Measurements from ENCODE around the gene ELAVL3. TPM values are rescaled to one million over a fixed set of nuclear protein-coding genes. Genes with fewer than 3 reads are reported as not detected.

ELAVL3 gene
- polyA plus RNA-seq, 2 of the 4 experiments (the other 2 are of a cell fraction) = 0.01 TPM; not detected in 1

GRCh38 chr19:11482384-11483050, 1.7 kb upstream of the ELAVL3 start:
- H3K4me3 ChIP-seq = peak overlapping the region; percentile 64
- peak; percentile 75 to 84 for DNase-seq (ENCODE audit: low read depth in 1 of 2, low spot score in 1 of 2)
- no peaks in the 10 kb centered on the region for H3K9me3 ChIP-seq
- peak overlapping the region; percentile 97 for H3K4me2 ChIP-seq
- H3K27ac ChIP-seq = peak overlapping the region; percentile 81 to 91
- WGBS (ENCODE audit: missing lambda C conversion rate) = 12% methylated on average over 8 of the region's 58 CpGs
- ATAC-seq = peak; percentile 69 to 86
- POLR2A ChIA-PET = interaction anchor here (1.0 to 1.6 kb wide), 4 partner anchors 100 to 142 kb away, joined by 3 to 10 read pairs (median 6); partner anchors contain the start of gene SWSAP1
- no peak for FAIRE-seq
- CTCF ChIA-PET = interaction anchor here (0.5 to 3.6 kb wide), 65 partner anchors 8 to 449 kb away, joined by 3 to 50 read pairs (median 4); partner anchors contain the start of genes EPOR, ODAD3, SWSAP1 and TSPAN16
- 0 out of 3 replicates have a peak, but pooled peaks cover 3% of the 10 kb centered on the region for H3K4me1 ChIP-seq
- TF ChIP-seq SMC3 (IDR thresholded peaks at IDR 0.05) = peak; percentile 75
- no peak for TF ChIP-seq CHD2 (IDR thresholded peaks at IDR 0.05; ENCODE audit: low read length, partially characterized antibody)
- TF ChIP-seq PHF8 (IDR thresholded peaks at IDR 0.05; ENCODE audit: borderline replicate concordance, low read depth) = no peak
- peak; percentile 60 for TF ChIP-seq ZFP36 (IDR thresholded peaks at IDR 0.05; ENCODE audit: borderline replicate concordance, partially characterized antibody)
- TF ChIP-seq HDAC2 (IDR thresholded peaks at IDR 0.05) = peak; percentile 65; the same call in 1 of the 2 replicates
- no peak for TF ChIP-seq CHD4 (IDR thresholded peaks at IDR 0.05; ENCODE audit: borderline replicate concordance)
- TF ChIP-seq HOXB5 (CRISPR knock-in tag; IDR thresholded peaks at IDR 0.05) = peak; percentile 71
- no peak for TF ChIP-seq CBX8 (IDR thresholded peaks at IDR 0.05)
- TF ChIP-seq NPAS2 (CRISPR knock-in tag; IDR thresholded peaks at IDR 0.05; ENCODE audit: borderline replicate concordance) = peak; percentile 98
- TF ChIP-seq, protein P1, sequence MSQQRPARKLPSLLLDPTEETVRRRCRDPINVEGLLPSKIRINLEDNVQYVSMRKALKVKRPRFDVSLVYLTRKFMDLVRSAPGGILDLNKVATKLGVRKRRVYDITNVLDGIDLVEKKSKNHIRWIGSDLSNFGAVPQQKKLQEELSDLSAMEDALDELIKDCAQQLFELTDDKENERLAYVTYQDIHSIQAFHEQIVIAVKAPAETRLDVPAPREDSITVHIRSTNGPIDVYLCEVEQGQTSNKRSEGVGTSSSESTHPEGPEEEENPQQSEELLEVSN (IDR thresholded peaks at IDR 0.05; ENCODE audit: borderline replicate concordance, low read depth) = peak; percentile 95
- TF ChIP-seq ESRRA (IDR thresholded peaks at IDR 0.05; ENCODE audit: borderline replicate concordance, low read length) = no peak
- no peak for TF ChIP-seq RARB (CRISPR knock-in tag; IDR thresholded peaks at IDR 0.05)
- TF ChIP-seq USF2 (IDR thresholded peaks at IDR 0.05) = peak; percentile 93
- TF ChIP-seq NR3C1 (IDR thresholded peaks at IDR 0.05) = no peak
- peak; percentile 44; the same call in 1 of the 2 replicates for TF ChIP-seq PBX3 (IDR thresholded peaks at IDR 0.05)
- TF ChIP-seq RFX5 (IDR thresholded peaks at IDR 0.05) = no peak
- peak; percentile 80; the same call in 1 of the 2 replicates for TF ChIP-seq RNF2 (IDR thresholded peaks at IDR 0.05; ENCODE audit: borderline replicate concordance, low read depth)
- peak; percentile 98 for TF ChIP-seq MAX (IDR thresholded peaks at IDR 0.05)
- TF ChIP-seq ZSCAN20 (CRISPR knock-in tag; IDR thresholded peaks at IDR 0.05) = no peak
- TF ChIP-seq POLR2AphosphoS2 (conservative IDR thresholded peaks at IDR 0.05; ENCODE audit: low read length) = no peak
- peak in 1 of 2 experiments; percentile 72; a peak in 3 of 5 replicates for TF ChIP-seq JUN (IDR thresholded peaks at IDR 0.05)
- TF ChIP-seq EP300 (IDR thresholded peaks at IDR 0.05) = no peak
- no peak for TF ChIP-seq NFE2L2 (conservative IDR thresholded peaks at IDR 0.05; ENCODE audit: low read length)
- TF ChIP-seq FOXS1 (CRISPR knock-in tag; IDR thresholded peaks at IDR 0.05) = no peak
- no peak for TF ChIP-seq HEYL (CRISPR knock-in tag; IDR thresholded peaks at IDR 0.05)
- TF ChIP-seq KDM1A (IDR thresholded peaks at IDR 0.05; ENCODE audit: low read depth) = peak; percentile 81; the same call in 1 of the 2 replicates
- TF ChIP-seq MYC (IDR thresholded peaks at IDR 0.05; ENCODE audit: borderline replicate concordance, low read length) = peak; percentile 74; the same call in 1 of the 2 replicates
- TF ChIP-seq TFCP2L1 (CRISPR knock-in tag; IDR thresholded peaks at IDR 0.05) = no peak
- TF ChIP-seq MAZ (IDR thresholded peaks at IDR 0.05; ENCODE audit: borderline replicate concordance, low read depth, low read length) = peak; percentile 65; the same call in 1 of the 2 replicates
- TF ChIP-seq TP53 (CRISPR knock-in tag; IDR thresholded peaks at IDR 0.05) = peak; percentile 56; the same call in 1 of the 2 replicates
- TF ChIP-seq BHLHE40 (IDR thresholded peaks at IDR 0.05; ENCODE audit: low read depth, low read length) = peak; percentile 97
- TF ChIP-seq ZNF302 (CRISPR knock-in tag; IDR thresholded peaks at IDR 0.05) = no peak
- no peak; the same call in 1 of the 2 replicates for TF ChIP-seq GATA3 (IDR thresholded peaks at IDR 0.05; ENCODE audit: borderline replicate concordance)
- TF ChIP-seq, protein P2, sequence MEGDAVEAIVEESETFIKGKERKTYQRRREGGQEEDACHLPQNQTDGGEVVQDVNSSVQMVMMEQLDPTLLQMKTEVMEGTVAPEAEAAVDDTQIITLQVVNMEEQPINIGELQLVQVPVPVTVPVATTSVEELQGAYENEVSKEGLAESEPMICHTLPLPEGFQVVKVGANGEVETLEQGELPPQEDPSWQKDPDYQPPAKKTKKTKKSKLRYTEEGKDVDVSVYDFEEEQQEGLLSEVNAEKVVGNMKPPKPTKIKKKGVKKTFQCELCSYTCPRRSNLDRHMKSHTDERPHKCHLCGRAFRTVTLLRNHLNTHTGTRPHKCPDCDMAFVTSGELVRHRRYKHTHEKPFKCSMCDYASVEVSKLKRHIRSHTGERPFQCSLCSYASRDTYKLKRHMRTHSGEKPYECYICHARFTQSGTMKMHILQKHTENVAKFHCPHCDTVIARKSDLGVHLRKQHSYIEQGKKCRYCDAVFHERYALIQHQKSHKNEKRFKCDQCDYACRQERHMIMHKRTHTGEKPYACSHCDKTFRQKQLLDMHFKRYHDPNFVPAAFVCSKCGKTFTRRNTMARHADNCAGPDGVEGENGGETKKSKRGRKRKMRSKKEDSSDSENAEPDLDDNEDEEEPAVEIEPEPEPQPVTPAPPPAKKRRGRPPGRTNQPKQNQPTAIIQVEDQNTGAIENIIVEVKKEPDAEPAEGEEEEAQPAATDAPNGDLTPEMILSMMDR (IDR thresholded peaks at IDR 0.05) = peak; percentile 84
- TF ChIP-seq KDM5A (IDR thresholded peaks at IDR 0.05) = no peak
- TF ChIP-seq SREBF2 (IDR thresholded peaks at IDR 0.05) = no peak
- TF ChIP-seq RCOR1 (IDR thresholded peaks at IDR 0.05; ENCODE audit: low read depth, low read length) = no peak; the same call in 1 of the 2 replicates
- TF ChIP-seq RAD21 (conservative IDR thresholded peaks at IDR 0.05 in 1 of 2, IDR thresholded peaks at IDR 0.05 in 1 of 2) = peak; percentile 64 to 87; a peak in 4 of 5 replicates
- no peak for TF ChIP-seq EHF (CRISPR knock-in tag; IDR thresholded peaks at IDR 0.05)
